Adrenal gland (tissue), 5 donors: ENCODE data around the gene SIX3.

Experiments
- POLR2A ChIP-seq, 2 donors: fragments of 450-650 bp; IDR thresholded peaks; one replicate each; pipeline ENCODE4 v1.6.1; 2017; ENCODE audit warnings: antibody characterized with exemption in 2 of 2, mild to moderate bottlenecking in 2 of 2, moderate library complexity in 1 of 2
- TF ChIP-seq, protein P1 (sequence below), 6 experiments: fragments of 450-650 bp in 4 of 6; fragments of 200-600 bp in 2 of 6; sonication (generic) in 1 of 6; IDR thresholded peaks; 1 replicate in 5 of 6; 2 replicates in 1 of 6; pipeline versions ENCODE4 v1.5.1 to v1.8.0; 2016 to 2021; ENCODE audit warnings: antibody characterized with exemption in 6 of 6, mild to moderate bottlenecking in 2 of 6, moderate library complexity in 1 of 6
- donor health status: DM: no; HTN: no; CAD: no.

DNA sequence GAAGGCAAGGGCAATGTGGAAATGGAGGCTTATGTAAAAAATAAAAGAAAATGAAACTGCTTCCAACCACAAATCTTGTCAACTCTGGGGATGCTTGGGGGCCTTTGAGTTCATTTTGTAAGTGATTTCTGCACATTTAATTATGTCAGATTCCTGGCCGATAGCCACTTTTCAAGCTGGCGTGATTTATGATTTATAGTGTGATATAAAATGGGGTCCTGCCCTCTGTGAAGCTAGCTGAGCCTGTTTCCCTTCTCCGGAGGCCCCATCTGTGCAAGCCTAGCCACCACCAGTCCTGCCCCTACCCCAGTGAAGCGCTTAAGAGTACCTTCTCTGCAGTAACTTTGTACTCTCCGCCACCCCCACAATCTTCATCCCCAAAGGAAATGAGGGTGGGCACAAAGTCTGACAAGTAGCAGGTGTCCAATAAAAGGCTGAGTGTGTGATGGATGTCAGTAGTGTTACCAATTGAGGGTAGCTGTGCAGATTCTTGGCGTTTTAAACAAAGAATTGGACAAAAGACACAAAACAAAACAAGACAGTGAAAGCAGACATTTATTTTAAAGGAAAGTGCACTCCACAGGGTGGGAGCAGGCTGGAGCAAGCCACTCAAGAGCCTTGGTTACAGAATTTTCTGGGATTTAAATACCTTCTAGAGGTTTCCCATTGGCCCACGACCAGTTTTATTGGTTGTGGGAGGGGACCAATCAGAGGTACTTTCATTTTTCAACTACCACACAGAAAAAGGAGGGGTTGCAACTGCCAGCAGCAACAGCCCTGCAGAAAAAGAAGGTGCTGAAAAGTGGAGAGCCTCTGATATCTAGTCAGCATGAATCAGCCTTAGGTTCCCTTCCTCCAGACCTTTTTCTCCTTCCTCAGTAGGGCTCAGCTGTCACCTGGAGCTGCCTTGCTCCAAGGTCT, 39.0 kb upstream of the SIX3 start:
- TF ChIP-seq, protein P1, sequence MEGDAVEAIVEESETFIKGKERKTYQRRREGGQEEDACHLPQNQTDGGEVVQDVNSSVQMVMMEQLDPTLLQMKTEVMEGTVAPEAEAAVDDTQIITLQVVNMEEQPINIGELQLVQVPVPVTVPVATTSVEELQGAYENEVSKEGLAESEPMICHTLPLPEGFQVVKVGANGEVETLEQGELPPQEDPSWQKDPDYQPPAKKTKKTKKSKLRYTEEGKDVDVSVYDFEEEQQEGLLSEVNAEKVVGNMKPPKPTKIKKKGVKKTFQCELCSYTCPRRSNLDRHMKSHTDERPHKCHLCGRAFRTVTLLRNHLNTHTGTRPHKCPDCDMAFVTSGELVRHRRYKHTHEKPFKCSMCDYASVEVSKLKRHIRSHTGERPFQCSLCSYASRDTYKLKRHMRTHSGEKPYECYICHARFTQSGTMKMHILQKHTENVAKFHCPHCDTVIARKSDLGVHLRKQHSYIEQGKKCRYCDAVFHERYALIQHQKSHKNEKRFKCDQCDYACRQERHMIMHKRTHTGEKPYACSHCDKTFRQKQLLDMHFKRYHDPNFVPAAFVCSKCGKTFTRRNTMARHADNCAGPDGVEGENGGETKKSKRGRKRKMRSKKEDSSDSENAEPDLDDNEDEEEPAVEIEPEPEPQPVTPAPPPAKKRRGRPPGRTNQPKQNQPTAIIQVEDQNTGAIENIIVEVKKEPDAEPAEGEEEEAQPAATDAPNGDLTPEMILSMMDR (IDR thresholded peaks at IDR 0.05) = no peak
- TF ChIP-seq POLR2A (IDR thresholded peaks at IDR 0.05) = no peak
